GM11168 (cell line): ENCODE measurements around the gene EGFR.
"Not testable (repeated sequence)": the region's sequence is repeated elsewhere in the genome, so short reads cannot be mapped to it uniquely, and the experiment has no call there.

Experiments used
- in situ Hi-C: fragments of 300-500 bp; cut with MboI; formaldehyde crosslinking; loops from one replicate; pipeline ENCODE4 v1.12.0; 2022; ENCODE audit warnings: low sequenced_read_pairs; ENCODE audit not compliant: unreplicated experiment

EGFR gene

GRCh38 chr7:55032069-55032699 lies 13.4 kb downstream of the EGFR start:
- in situ Hi-C loops, result no loop called here

DNA sequence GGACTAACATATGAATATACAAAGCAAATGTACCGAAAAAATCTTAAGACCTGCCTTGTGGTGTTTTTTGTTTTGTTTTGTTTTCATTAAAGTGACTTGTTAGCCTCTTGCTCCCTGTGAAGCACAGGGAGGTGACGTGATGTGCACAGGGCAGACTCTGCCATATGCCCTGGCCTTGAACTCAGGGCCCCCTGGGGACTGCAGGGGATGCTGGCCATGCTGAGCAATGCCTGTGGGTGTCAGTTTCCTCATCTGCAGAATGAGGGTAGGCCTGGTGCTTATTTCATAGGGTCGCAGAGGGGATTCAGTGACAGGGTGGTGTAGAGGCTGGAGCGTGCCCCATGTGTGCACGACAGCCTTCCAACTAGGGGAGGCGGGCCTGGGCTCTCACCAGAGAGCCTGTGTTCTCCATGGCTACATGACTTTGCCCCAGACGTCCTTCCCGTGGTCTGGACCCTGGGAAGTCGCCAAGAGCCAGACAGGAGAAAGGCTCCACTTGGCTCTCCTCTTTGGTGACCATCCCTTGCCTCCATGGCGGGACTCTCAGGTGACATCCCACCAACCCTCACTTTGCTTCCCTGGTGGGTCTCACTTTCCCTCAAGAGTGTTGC lies 14.5 kb downstream of the EGFR start:
- in situ Hi-C loops, result no loop called here

DNA sequence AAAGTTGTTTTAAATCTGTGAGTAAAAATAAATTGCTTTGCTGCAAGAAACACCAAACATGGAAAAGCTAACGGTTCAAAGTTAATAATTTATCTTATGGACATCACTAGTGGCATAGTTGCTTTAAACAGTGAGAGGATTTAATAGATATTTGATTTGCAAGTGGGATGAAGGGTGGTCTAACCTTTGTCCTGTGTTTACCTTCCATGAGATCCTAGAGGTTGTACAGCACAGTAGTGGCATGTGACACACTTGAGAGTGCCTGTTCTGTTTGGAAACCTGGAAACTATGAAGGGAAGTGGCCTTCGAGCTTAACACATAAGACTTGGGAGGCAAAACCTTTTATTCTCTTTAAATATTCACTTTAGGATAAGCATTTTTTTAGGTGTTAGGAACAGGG lies 16.0 kb downstream of the EGFR start:
- in situ Hi-C loops, result no loop called here

- in situ Hi-C loops, result not testable (repeated sequence)
These were observed 16.6 kb downstream of the EGFR start for GRCh38 chr7:55035410-55035809.

DNA sequence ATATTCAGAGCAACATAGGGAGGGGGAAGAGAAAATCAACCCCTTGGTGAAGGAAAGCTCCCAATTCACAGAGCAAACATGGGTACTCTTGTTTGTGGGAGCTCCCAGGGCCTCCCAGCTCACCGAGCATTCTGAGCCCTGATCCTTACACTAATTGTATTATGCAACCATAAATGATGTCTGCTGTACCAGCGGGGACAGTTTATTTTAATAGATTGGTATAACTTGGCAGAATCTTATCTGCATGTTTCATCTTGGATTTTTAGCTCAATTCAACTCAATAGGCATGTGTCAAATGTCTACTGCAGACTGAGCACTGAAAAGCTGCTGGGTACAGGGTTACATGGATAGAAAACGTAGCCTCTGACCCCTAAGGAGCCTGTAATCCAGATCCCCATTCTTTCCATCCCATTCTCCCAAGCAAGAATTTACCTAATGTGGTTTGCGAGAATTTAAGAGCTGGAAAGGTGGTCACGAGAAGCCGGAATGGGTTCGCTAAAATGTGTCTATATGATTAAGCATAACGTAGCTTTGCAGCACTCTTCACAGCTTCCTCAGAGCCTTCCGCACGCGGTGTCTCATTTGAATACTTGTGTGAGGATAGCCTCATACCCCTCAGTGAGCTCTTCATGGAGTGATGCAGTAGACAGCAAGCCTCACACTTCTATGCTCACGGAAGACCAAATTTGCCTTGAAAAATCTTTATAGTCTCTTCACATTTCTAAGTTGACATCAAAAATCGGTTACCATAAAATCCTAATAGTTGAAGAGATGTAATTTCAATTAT lies 18.3 kb downstream of the EGFR start:
- in situ Hi-C loops, result no loop called here

DNA sequence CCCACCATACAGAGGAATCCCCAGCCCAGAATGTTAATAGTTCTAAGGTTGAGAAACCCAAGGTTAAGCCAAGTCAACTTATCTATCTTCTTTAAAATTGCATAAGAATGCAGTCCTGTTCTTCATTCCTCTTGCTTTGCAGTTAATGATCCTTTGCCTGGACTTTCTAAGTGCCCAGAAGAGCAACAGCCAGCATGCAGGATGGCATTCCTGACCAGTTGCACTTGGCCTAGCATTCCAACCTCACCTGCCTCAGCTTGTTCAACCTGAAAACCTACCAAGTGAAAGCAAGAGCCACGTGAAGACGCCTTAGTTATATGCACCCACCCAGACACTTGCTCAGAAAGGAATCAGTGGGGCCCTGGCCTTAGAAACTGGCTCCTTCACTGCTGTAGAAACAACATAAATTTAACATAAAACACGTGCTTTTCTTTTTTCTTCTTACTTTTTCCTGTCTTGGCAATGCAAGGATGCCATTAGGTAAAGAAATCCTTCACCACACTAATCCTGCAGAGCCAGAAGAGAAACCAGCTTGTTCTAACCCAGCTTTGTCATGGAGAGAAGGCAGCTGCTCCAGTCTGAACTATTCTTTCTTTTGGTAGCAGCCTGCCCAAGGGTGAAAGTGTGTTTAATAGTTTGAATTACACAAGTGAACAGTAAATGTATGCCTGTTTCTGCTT lies 25.0 kb downstream of the EGFR start:
- in situ Hi-C loops, result no loop called here

DNA sequence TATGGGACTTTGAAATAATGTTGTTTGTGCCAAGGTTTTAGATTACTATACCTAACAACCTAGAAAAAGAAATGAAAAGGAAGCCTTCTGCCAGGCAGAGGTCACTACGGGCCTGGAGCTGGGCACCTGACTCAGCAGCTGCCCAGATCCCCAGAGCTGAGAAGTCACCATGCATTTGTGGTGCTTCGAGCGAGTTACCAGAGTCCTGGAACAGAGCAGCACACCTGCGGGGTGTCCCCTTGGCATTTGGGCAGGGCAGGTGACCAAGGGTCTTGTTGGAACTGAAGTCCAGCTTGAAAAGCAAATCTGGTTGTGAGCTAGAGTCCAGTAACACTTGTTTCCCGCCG lies 25.5 kb downstream of the EGFR start:
- in situ Hi-C loops, result no loop called here

- in situ Hi-C loops, result no loop called here
These were observed 26.0 kb downstream of the EGFR start for GRCh38 chr7:55044791-55045190.

GRCh38 chr7:55046582-55047342 lies 27.9 kb downstream of the EGFR start:
- in situ Hi-C loops, result no loop called here

- in situ Hi-C loops, result no loop called here
These were observed 29.5 kb downstream of the EGFR start for GRCh38 chr7:55048221-55048859.

DNA sequence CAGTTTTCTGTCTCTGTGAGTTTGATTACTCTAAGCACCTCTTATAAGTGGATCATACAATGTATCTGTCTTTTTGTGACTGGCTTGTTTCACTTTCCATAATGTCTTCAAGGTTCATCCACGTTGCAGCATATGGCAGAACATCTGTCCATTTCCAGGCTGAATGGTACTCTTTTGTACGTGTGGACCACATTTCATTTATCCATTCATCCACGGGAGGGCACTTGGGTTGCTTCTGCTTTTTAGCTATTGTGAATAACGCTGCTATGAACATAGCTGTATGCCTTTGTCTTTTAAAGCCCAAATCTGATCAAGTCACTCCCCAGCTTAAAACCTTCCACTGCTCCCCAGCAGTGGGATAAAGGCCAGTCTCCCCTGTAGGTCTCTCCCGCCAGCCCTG lies 31.5 kb downstream of the EGFR start:
- in situ Hi-C loops, result no loop called here

- in situ Hi-C loops, result no loop called here
These were observed 33.3 kb downstream of the EGFR start for GRCh38 chr7:55052081-55052480.

DNA sequence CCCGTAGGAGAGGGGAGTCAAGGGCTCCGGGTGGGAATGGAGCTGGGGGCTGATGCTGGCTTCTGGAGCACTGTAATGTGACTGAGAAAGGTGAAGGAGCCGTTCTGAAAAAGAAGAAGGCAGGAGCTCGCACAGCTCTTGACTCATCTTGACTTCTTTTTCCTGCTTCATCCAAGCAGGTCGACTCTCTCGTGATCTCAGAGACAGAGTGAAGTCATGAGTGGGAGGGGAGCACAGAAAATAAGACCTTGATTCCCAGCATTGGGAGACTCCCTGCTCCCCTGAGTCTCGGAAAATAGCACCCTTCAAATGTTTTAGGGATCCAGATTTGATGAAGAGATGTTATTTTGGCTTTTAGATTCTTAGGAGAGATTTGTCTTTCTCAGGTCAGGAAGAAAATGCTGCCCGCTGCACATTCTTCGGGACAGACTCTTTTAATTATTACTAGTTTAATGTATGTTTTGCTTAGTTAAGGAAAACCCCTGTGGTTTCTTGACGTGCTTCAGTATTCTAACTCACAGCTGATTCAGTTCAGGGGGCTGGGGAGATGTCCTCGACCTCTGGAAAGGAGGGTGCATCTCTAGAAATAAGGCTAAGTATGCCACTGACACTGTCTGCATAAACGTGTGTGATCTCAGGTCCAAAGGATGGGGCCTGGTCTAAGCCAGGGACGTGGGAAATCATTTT lies 34.1 kb downstream of the EGFR start:
- in situ Hi-C loops, result no loop called here

GRCh38 chr7:55053651-55054571 lies 35.1 kb downstream of the EGFR start:
- in situ Hi-C loops, result no loop called here

- in situ Hi-C loops, result no loop called here
These were observed 35.9 kb downstream of the EGFR start for GRCh38 chr7:55054758-55055157.

- in situ Hi-C loops, result no loop called here
These were observed 36.7 kb downstream of the EGFR start for GRCh38 chr7:55055479-55055878.

DNA sequence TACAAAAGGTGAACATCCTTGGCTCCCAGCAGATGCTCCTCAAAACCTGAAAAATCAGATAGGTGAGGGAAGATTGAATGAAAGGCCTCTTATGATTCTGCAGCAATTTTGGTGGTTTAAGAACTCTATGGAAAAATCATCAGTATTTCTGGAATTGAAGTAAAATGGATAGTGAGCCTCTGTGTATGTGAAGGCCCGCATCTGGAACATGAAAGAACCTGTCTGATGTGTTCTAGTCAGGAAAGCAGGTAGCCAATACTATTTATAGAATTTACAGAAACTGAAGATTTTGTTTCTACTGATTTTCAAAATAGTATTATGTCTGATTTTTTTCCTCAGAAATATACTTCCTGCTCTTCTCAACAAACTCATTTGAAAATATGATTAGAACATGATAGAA lies 37.3 kb downstream of the EGFR start:
- in situ Hi-C loops, result no loop called here
